Measurements from ENCODE around the gene C10orf143.
"Not testable (repeated sequence)": the region's sequence is repeated elsewhere in the genome, so short reads cannot be mapped to it uniquely, and the experiment has no call there.

C10orf143 gene

DNA sequence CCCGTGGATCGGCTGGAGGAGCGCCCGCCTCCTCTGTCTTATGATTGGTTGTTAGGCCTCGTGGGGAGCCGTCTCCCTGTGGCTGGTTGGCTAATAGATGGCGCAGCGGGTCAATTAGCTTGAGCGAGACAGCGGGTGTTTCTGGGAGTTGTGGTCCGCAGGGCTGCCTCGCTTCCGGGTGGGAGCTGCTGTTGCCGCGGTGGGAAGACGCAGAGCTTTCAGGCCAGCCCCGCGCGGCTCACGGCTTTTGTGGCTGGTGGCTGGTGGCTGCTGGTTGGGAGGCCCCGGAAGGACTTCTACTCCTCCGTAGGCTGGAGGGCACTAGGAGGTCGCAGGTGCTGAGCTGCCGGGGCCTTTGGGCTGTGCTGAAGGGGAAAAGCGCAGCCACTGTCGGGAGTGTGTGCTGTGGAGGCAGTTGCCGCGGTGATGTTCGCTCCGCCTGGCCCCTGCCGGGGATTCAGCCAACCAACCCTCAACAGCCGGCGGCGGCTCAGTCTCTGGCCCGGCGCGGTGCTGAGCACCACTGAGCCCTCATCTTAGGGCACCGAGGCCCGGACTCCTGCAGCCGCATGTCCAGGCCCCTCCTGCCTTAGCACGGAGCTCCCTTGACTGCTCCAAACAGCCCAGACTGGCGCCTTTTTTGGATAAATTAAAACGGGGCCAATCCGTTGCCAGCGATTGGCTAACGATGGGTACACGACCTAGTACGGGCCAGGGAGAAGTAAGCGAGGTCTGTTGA, 652 bp upstream of the C10orf143 start:
- peak; percentile 92 for DNase-seq (ENCODE audit: low read depth)

GRCh38 chr10:130109796-130110245, 809 bp downstream of the C10orf143 start:
- DNase-seq (ENCODE audit: low read depth) = peak; percentile 39

DNA sequence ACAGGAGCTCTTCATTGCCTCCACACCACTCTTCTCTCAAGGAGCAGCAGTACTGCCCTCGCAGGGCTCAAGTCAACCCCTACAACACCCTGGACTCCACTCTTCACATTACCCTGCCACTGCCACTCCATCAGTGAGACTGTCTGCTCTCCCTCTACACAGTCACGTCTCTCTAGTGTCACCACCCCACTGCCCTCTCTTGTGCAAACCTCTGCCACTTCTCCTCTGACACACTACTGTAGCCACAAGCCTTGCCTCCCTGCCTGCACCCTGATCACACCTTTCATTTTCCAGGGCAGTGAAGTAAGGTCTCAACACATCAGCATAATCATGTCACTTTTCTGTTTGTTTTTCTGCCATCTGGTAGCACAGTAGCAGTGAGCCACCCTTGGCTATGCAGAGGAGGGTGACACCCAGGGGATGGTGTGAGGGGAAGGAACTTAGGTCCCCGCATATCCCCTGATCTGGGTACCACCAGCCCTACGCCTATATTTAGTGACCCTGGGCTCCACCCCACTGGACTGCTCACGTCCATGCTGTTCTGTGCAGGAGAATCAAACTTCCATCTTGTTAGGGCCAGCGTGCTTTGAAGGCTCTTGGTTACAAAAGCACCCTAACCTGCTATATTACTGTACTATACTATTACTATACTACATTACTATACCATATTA, 1.6 kb downstream of the C10orf143 start:
- no peak for DNase-seq (ENCODE audit: low read depth)

- not testable (repeated sequence) for DNase-seq (ENCODE audit: low read depth)
Observed at GRCh38 chr10:130108146-130108545, 2.5 kb downstream of the C10orf143 start.

DNA sequence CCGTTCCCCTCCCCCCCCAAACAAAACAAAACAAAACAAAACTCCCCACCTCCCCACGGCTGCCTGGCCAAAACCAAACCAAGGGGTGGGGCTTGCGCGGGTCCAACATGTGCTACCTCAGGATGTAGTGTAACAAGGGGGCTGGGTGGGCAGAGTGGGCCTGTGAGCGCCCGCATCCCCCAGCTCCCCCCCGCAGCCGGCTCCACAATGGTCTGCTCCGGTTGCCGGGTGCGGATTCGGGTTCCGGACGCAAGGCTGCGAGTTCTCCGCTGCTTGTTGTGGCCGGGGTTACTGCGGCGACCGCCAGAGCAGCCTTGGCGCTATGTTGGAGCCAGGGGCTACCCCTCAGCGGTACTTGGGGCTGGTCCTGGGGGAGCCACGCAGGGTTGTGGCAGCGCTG, 4.9 kb downstream of the C10orf143 start:
- DNase-seq (ENCODE audit: low read depth) = no peak

- DNase-seq (ENCODE audit: low read depth) = no peak
Observed at GRCh38 chr10:130099344-130099743, 11.3 kb downstream of the C10orf143 start.

GRCh38 chr10:130090565-130090964, 20.1 kb downstream of the C10orf143 start:
- DNase-seq (ENCODE audit: low read depth) = not testable (repeated sequence)

DNA sequence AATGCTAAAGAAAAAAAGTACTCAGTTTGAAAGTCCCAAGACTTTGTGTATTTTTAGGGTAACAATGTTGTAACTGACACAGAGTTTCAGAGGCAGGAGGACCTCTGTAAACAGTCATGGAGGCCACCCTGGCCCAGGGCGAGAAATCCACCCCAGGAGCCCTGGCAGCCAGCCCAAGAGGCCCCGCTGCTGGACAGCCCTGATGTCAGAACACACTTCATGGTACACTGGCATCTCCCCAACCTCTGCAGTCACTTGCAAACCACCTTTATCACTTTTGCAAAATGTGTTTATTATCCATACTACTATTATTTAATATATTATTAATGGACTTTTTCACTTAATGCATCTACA, 30.2 kb downstream of the C10orf143 start:
- no peak for DNase-seq (ENCODE audit: low read depth)

- DNase-seq (ENCODE audit: low read depth) = no peak
Observed at GRCh38 chr10:130079614-130080460, 30.8 kb downstream of the C10orf143 start.

DNA sequence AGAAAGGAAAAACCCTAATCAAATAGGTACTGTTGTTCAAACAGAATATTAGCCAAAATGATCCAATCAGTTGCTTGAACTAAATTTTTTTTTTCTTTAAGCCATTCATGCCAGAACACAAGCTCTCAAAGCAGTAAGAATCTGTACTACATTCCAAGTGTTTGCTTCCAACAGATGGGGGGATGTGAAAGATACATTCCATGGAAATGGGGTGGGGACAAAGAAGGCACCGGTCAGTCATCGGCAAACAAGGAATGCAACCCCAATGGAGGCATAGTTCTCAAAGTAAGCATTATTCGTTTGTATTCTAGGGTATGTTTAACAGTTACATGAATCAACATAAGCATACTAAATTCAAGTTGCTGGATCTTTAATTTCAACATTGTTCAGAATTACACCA, 32.5 kb downstream of the C10orf143 start:
- DNase-seq (ENCODE audit: low read depth) = no peak

GRCh38 chr10:130076681-130077080, 33.9 kb downstream of the C10orf143 start:
- DNase-seq (ENCODE audit: low read depth) = no peak

- DNase-seq (ENCODE audit: low read depth) = no peak
Observed at GRCh38 chr10:130074639-130075038, 36.0 kb downstream of the C10orf143 start.

GRCh38 chr10:130073912-130074311, 36.7 kb downstream of the C10orf143 start:
- DNase-seq (ENCODE audit: low read depth) = no peak

GRCh38 chr10:130072247-130072646, 38.4 kb downstream of the C10orf143 start:
- no peak for DNase-seq (ENCODE audit: low read depth)

GRCh38 chr10:130067893-130068292, 42.7 kb downstream of the C10orf143 start:
- no peak for DNase-seq (ENCODE audit: low read depth)

GRCh38 chr10:130066743-130067142, 43.9 kb downstream of the C10orf143 start:
- DNase-seq (ENCODE audit: low read depth) = no peak

GRCh38 chr10:130065251-130065650, 45.4 kb downstream of the C10orf143 start:
- no peak for DNase-seq (ENCODE audit: low read depth)

DNA sequence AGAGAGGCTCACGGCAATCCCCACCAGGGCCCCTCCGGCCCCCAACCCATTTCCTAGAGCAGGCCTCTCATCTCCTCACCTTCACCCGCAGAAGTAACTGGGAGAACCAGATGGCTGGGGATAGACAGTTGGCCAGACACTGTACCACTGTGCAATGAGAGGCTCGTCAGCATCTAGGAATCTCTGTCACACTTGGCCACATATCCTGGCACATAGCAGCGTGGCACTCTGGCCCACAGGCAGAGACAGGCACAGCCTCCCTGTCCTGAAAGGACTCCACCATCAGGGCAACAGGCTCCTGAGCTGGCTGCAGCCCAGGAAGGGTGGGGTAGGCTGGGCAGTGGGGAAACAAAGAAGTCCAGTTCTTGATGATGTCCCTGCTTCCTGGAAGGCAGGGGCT, 45.8 kb downstream of the C10orf143 start:
- no peak for DNase-seq (ENCODE audit: low read depth)

GRCh38 chr10:130062976-130063375, 47.7 kb downstream of the C10orf143 start:
- DNase-seq (ENCODE audit: low read depth) = no peak

GRCh38 chr10:130062201-130062600, 48.4 kb downstream of the C10orf143 start:
- DNase-seq (ENCODE audit: low read depth) = no peak

DNA sequence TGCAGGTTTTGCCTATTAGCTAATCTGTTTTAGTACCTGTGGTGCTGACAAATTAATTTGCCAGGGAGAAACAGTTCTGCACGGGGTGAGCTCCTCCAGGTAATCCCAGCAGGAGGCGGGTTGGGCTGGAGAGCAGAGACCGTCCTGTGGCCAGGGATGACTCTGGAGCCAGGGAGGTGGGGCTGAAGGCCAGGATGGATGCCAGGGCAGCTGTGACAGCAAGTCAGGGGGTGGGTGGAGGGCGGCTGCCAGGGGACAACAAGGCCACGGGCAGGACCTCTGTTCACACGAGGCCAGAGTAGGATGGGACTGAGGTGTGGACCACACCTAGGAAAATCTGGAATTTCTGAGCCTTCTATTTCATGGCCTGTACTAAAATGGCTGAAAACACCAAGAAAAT, 48.9 kb downstream of the C10orf143 start:
- DNase-seq (ENCODE audit: low read depth) = no peak

- no peak for DNase-seq (ENCODE audit: low read depth)
Observed at GRCh38 chr10:130054021-130054420, 56.6 kb downstream of the C10orf143 start.

- DNase-seq (ENCODE audit: low read depth) = no peak
Observed at GRCh38 chr10:130053561-130053960, 57.1 kb downstream of the C10orf143 start.

All from stimulated activated CD8-positive, alpha-beta memory T cell treated with anti-CD3 and anti-CD28 coated beads, Interleukin-4, amount 100 ng/mL, for 24 hours (primary cell).